T-helper 9 cell (primary cell): ENCODE measurements around the gene ZFAND3.
"Not testable (repeated sequence)": the region's sequence is repeated elsewhere in the genome, so short reads cannot be mapped to it uniquely, and the experiment has no call there.

Experiments used
- DNase-seq: peaks from one replicate; pipeline ENCODE4 v3.0.0-alpha.2; 2020

Gene ZFAND3

DNA sequence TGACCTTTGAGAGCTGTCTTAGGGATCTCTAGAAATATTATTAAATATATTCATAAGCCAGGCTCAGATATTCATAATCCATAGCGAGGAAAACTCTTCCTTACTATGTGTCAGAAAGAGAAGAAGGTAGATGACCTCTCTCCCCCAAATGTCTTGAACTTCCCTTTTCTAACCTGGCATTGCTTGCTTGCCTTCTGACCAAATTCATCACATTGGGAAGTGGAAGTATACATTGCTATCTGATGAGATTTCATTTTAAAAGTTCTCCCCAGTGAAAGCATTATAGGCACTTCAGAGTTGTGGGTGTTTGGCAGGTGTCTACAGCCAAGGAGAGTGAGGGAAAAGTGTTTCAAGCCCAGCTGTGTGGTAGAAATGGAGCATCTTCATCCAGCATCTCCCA lies 197.3 kb downstream of the ZFAND3 start:
- DNase-seq = no peak

DNA sequence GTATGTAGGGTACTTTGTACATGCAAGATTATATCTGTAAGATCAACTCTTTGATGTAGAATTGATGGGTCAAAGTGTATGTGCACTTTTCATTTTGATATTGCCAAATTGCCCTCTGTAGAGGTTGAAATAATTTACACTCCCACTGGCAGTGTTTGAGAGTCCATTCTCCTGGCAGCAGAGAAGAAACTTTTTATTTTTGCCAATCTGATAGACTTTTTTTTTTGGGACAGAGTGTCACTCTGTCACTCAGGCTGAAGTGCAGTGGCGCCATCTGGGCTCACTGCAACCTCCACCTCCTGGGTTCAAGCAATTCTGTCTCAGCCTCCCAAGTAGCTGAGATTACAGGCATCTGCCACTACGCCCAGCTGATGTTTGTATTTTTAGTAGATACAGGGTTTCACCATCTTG lies 199.2 kb downstream of the ZFAND3 start:
- DNase-seq = no peak

DNA sequence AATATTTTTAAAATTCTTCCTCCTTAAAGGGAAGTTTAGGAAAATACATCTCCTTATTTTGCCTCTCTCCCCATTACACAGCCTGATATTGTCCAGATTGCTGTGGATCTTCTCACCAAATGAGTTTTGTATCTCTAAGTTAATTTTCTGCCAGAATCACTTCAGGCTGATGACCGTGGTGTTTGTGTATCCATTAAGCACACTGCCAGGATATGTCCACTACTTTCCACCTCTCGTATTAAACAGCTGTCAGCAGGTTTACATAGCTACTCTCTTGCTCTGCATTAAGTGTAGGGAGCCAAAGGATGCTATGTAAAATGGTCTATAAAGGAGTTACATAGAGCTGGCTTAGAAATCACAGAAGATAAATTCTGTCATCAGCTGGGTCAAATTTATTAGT lies 201.1 kb downstream of the ZFAND3 start:
- DNase-seq = no peak

DNA sequence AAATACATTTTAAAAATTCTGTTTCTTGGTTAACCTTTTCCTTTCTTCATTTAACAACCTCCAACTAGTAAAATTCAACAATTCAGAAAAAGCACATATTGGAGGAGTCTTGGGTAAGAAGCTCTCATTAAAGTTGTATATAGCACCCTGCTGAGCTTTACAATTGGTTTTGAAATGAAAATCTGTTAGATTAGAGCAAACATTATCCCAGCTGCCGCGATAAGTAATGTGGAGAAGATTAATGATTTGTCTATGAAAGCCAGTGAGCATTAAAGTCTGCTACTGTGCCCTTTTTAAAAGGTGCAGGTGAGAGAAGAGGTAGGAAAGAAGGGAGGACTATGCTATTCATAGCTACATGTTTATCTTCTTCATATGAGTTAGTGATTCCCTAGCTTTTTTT lies 201.5 kb downstream of the ZFAND3 start:
- DNase-seq = no peak

DNA sequence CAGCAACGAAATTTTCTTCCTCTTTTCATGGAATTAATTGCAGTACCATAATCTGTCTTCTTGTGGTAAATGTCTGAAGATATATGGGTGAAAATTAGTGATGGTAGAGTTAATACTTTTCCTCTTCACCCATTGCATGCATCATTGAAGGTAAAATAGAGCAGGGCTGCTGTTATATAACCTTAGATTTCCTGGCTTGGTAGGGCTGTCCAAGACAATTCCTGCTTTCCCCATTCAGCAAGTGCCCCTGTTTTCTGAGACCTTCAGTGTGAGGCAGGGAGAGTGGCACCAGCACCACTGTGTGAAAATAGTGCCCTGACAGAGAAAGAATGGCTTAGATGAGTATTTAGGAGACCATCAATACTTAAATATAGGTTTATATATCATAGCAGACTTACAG lies 202.0 kb downstream of the ZFAND3 start:
- DNase-seq = no peak

DNA sequence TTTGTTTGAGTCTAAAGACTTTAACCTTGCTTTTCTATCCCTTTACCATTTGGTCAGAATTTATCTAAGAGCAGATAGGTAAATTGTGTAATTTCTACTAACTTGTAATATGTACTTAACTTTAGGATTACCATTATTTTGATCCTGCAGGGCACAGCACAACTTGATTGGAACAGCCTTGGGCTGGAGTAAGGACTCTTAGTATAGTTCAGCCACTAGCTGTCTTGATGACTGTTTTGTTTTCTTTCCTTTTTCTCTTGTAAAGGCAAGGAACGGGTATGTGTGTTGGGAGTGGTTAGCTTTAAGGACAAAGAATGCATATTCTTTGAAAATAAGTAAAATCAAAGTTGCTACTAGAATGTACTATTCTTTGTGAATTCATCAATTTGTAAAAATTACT lies 203.2 kb downstream of the ZFAND3 start:
- DNase-seq = no peak

DNA sequence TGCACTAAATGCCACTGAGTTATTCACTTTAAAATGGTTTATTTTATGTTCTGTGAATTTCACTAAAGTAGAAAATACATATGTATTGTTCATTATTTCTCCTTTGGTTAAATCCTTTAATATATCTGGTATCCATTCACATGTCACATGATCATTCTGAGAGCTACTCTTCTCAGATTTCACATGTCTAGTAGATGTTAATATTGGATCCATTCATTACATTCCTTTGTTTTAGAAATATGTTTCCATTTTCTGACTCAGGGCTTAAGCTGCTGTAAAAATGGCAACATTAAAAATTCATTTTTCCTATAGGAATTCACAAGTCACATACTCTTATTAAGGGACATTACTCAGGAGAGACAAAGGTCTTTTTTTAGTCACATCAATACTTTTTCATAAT lies 205.4 kb downstream of the ZFAND3 start:
- no peak for DNase-seq

DNA sequence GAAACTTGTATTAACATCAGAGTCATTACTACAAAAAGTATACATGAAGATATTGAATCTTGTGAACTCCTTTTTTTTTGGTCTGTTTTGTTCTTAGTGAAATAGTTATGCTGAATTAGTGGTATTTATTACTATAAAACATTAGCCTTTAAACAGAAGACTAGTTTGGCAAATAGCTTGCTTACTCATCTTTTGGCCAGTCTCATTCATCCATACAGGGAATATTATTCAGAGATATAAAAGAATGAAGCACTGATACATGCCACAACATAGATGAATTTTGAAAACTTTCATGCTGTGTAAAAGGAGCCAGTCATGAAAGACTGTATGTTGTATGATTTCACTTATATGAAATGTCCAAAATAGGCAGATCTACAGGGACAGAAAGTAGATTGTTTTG lies 205.9 kb downstream of the ZFAND3 start:
- DNase-seq = no peak

DNA sequence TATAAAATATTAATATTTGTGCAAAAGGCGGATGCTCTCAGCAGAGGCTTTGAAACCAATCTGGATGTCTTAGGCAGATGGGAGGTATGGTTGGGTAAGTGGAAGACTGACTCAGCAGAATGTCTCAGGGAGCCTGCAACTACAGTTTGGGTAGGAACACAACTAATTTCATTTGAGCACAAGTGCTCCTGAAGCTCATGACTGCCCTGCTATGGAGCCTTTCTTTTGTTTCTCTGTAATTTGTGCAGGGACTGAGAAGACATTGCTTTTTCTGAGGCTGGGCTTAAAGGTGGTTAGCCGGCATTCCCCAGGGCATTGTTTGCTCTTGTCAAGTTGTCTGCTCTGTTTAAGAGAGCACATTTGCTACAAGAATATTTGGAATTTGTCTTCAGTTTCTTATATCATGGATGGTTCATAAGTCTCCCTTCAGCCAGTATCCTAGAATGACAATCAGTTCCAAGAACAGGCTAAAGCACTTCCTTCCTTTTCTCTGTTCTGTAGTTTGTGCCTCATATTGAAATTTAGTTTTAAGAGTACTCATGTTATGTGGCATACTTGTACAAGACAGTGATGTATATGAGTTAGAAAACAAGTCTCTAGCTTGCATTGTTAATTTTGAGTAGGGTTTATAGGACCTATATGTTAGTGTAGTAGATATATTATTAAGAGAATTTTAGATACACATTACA lies 208.3 kb downstream of the ZFAND3 start:
- no peak for DNase-seq

DNA sequence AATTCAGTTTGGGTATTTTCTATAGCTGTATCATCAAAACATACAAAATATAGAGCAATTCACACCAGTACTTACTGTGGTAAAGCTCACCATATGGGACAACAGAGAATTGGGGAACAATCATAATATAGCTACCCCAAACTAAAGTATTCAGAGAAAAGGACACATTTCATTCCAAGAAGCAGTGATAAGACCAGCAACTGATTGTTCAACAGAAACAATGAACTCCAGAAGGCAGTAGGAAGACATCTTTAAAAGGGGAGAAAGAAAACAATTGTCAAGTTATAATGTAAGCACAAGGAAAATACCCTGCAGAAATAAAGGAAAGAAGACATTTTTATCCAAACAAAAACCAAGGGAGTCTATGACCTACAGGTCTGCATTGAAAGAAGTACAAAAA lies 210.9 kb downstream of the ZFAND3 start:
- no peak for DNase-seq

DNA sequence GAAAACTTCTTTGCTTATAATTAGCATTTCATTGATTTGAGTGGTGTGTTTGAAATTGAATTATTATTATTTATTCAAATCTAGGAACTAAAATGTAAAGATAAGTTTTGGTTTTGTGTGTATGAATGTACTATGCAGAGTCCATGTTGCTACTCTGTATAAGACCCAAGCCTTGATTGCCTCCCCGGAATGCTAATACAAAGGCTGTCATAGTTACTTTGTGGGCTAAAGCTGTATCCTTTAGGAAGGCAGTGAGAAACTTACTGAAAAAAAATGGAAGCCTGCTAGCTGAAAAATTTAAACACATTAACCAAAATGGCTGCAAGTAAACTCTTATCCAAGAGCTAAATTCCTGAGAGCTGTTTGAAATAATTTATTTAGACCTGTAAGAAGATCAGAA lies 213.3 kb downstream of the ZFAND3 start:
- no peak for DNase-seq

DNA sequence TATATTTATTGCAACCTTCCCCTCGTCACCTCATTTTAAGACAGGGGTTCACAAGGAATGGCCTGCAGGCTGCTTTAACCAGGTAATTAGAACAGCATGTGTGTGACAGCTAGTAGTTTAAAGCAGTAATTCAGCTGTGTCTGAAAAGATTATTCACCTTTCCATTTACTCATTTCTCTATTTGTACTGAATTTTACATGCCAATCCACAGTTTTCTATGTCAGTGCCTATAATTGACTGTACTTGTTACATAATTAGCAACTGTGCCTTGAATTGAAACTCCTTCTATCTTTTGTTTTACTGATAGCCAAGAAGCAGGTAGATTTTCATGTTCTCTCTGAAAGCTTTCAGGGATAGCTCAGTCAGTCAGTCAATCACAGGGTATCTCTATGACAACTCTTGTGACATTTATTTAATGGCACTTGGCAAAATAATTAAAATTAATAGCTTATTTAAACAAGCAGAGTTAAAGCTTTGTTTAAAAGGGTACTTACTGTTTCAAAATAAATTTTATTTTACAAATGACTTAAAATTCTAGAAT lies 214.0 kb downstream of the ZFAND3 start:
- no peak for DNase-seq

DNA sequence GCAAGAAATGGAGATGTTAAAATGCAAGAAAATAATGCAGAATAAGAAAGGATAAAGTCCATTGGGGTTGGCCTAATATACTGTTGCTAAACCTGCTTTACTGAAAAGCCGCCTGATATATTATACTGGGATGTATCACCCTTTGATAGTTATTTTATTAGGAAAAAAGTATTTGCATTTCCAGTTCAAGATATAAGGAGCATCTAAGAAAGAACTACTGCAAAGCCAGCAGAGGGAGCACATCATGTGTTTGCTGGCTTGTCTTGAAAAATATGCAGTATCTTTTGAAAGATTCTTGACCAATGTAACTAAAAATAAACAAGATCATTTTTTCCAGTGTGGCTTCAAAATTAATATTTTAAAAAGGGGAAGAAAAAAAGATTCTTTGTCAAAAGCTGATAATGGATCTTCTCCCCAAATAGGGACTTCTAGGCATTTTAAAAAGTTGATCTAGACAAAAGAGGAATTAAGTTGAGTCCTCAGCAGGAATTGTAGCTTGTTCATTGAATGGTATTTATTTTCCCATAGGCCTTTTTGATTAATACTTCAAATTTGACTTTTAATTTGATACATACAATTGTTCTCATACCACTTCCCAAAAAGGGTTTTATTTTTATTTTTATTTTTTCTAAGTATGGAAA lies 214.9 kb downstream of the ZFAND3 start:
- no peak for DNase-seq

DNA sequence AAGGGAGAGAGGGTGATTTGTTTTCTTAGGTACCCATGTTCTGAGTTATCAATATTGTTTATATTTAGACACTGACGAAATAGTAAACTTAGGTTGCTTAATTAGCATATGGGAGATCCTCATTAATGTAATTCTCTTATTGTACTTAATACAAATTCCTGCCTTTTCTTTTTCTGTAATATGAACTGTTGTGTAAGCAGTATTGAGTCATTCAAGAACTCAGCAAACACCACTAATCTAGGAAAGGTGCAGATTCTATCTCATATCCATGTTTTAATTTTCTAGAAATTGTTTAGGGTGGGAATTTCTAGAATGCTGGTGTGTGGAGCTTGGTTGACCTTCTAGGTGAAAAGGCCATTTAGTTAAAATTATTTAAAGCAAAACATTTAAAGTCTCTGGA lies 216.0 kb downstream of the ZFAND3 start:
- no peak for DNase-seq

DNA sequence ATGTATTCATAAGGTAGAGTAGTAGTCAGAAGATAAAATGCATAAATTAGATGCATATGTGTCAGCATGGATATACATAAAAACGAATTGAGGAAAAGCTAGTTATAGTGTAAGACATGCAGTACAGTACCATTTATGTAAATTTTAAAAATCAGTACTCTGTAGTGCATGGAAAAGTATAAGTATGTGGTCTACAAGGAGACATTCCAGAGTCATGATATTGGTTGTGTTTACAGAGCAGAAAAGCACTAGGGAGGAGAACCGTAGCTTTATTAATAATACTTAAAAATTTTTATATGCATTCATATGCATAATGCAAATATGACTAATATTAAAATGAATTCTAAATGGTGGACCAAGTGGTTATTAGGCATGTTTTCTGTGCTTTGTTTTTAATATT lies 220.0 kb downstream of the ZFAND3 start:
- DNase-seq = no peak

DNA sequence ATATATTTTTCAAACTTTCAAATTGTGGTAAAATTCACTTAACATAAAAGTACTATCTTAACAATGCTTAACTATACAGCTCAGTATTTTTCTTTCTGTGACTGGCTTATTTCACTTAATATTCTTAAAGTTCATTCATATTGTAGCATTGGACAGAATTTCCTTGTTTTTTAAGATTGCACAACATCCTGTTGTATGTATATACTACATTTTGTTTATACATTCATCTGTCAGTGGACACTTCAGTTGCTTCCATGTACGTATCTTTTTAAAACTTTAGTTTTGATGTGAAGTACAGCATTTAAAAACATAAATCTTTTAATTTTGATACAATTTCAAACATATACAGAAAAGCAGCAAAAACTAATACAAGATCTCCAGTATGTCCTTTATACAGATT lies 220.7 kb downstream of the ZFAND3 start:
- no peak for DNase-seq

DNA sequence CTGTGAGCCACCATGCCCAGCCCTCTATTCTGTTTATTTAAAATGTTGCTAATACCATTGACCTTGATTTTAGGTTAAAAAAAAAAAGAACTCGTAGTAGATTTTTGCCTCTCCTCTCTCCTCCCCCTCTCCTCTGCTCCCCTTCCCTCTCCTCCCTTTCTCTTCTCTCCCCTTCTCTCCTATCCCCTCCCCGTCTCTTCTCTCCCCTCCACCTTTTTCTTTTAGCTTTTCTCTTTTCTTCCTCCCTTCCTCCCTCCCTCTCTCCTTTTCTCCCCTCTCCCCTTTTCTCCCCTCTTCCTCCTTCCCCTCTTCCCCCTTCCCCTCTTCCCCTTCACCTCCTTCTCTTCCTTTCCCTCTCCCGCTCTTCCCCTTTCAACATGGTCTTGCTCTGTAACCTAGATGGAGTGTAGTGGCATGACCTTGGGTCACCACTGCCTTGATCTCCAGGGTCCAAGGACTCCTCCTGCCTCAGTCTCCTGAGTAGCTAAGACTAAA lies 223.8 kb downstream of the ZFAND3 start:
- no peak for DNase-seq

DNA sequence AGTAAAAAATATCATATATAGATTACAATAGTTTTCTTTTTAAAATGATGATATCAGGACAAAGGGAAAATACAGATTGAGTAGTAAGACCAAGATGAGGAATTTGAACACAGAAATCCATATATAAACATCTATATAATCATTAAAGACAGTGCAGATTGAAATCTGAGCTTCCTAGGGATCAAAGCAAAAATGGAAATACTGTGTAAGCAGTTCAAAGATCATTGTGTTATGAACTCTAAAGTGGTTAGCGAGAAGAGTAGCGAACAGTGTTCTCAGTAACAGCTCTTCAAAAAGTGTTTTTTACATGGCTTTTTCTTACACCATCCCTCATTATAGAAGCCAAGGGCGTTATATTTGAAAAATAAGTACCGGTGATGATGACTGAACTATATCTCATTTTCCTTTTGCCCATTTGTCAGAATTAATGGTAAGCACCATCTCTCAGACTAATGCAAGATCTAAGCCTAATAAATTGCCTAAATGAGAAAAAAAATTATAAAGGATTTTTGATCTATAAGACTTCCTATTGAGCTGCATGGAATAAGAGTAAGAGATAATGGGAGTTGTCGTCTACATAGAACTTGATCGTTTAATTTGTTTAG lies 226.3 kb downstream of the ZFAND3 start:
- no peak for DNase-seq

DNA sequence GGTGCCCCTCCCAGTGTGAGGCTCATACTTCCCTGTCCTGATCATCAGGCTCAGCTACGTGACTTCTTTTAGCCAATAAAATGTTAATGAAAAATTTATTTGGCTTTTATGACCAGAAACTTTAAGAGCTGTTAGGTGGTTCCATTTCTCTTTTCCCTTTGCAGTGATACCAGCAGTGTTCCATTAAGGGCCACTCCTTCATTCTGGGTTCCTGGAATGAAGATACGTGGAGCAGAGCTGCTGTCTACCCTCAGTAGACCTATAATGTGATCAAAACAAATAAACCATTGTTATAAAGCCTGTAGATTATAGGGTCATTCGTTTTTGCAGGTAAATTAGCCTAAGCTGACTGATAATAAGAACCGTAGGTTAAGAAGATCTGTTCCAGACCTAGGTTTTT lies 228.0 kb downstream of the ZFAND3 start:
- no peak for DNase-seq

DNA sequence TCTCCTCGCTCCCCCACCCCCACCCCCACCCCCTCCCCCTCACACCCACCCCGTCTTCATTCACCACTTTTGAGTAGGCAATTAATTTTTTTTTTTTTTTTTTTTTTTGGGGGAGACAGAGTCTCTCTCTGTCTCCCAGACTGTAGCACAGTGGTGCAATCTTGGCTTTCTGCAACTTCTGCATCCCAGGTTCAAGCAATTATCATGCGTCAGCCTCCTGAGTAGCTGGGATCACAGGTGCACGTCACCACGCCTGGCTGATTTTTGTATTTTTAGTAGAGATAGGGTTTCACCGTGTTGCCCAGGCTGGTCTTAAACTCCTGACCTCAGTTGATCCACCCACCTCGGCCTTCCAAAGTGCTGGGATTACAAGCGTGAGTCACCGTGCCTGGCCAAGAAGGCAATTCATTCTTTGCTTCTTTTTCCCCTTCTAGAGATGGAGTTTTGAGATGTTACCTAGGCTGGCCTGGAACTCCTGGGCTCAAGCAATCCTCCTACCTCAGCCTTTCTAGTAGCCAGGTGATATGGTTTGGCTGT lies 230.4 kb downstream of the ZFAND3 start:
- not testable (repeated sequence) for DNase-seq

DNA sequence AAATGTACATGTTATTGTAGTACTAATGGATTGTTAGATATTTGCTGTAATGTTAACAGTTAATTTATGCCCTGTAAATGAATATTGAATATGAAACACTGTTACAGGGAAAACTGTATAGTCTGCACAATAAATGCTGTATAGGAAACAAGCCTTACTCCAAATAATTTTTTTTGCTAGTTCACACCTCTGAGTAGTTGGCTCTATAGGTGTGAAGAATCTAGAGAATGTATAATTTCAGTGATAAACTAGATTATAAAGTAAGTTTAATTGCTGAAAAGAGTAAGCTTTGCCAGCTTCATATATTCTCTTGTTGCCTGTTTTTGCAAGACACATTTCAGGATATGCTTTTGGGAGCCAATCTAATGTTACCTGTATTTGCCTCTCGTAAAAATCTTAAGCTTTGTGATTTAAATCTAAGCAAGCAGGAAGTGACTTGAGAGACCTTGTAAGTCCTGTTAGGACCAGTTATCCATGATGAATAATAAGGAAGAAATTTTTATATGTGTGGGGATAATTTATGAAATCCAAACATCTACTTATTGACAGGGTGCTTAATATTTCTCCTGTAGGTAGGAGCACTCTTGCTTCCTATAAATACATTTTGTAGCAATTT lies 232.4 kb downstream of the ZFAND3 start:
- DNase-seq = no peak

DNA sequence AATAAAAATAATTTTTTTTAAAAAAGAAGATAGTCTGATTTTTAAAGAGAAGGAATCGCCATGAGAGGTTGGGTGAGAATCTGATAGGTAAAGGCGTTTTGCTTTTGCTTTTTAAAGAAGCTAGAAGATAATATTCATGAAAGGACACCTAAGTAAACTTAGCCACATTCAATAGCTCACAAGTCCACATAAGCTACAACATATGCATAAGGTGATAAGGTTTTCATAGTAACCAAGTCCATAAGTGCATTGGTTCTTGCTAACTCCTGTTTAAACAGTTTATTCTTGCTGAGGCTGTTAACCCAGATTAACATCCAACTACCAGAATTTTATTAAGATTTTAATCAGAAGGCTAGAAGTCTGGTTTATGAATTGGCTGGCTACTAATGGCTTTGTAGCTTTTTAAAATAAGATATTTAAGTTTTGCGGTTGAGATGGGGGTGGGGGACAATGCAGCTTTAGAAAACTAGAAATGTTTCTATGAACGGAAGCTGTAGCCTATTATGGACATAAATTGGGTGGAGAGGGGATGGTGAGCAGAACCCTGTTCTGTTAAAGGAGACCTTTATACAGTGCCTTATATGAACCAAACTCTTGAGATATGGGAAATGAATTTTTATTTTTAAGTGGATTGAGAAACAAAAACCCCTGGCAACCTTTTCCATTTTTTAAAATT lies 235.1 kb downstream of the ZFAND3 start:
- no peak for DNase-seq

DNA sequence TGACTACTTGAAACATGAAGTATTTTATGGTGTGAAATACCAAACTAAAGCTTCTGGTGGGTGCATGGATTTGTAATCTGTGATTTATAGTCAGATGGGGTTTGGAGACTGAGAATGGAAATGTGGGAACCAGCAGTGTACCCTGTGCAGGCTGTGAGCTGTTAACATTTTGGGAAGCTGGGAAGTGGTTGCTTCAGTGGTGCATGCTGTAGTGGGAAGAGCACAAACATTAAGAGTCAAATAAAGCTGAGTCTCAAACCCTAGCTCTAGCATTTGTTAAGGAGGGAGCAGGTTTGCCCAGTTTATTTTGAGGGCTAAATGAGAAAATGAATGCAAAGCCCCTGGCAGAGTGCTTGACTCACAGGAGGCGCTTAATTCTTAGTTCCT lies 235.7 kb downstream of the ZFAND3 start:
- DNase-seq = no peak
